GM19467 (cell line): ENCODE results near the gene GFI1.

Experiments
- ATAC-seq: cut with Tn5 transposase; IDR thresholded peaks from one replicate; pipeline ENCODE4 v1.9.1; 2021; ENCODE audit warnings: mild to moderate bottlenecking, moderate library complexity; ENCODE audit not compliant: unreplicated experiment

The GFI1 gene

GRCh38 chr1:92488832-92489231 lies 2.1 kb upstream of the GFI1 start:
- no peak for ATAC-seq

DNA sequence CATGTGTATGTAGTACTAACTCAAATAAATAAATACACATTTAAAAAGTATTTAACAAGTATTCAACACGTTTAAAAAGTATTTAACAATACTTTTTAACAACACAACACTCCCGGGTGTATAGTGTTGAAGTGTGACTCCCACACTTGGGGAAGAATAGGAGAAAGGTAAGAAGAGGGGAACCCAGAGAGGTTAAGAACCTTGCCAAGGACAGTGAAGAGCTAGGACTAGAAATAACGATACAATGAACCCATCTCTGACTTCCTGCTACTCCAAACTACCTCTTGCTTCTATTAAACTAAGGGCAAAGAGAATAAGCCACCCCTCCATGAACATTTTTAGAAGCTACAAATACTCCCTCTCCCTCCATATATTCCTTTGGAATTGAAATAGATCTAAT lies 1.7 kb upstream of the GFI1 start:
- ATAC-seq, result no peak

DNA sequence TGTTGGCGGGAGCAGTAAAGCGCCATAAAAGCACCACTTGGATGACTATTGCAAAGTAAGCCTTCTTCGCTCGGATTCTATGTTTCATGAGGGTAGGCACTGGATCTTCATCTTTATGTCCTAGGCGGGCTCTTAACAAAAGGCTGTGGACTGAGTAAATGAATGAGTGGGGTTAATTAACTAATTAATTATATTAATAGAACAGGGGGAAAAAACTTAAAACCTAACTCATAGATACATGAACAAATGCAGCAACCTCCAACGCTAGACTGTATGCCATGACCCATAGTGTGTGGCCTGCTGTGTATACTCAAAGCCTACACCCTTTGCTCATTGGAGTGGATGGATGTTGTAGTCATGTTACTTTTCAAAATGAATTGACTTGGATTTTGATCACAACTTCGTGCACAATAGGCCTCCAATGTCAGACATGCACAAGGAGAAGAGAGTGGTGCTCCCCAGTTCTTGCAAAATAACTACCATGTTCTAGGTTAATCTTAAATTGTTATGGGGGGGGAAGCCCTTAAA lies 417 bp upstream of the GFI1 start:
- ATAC-seq, result no peak

DNA sequence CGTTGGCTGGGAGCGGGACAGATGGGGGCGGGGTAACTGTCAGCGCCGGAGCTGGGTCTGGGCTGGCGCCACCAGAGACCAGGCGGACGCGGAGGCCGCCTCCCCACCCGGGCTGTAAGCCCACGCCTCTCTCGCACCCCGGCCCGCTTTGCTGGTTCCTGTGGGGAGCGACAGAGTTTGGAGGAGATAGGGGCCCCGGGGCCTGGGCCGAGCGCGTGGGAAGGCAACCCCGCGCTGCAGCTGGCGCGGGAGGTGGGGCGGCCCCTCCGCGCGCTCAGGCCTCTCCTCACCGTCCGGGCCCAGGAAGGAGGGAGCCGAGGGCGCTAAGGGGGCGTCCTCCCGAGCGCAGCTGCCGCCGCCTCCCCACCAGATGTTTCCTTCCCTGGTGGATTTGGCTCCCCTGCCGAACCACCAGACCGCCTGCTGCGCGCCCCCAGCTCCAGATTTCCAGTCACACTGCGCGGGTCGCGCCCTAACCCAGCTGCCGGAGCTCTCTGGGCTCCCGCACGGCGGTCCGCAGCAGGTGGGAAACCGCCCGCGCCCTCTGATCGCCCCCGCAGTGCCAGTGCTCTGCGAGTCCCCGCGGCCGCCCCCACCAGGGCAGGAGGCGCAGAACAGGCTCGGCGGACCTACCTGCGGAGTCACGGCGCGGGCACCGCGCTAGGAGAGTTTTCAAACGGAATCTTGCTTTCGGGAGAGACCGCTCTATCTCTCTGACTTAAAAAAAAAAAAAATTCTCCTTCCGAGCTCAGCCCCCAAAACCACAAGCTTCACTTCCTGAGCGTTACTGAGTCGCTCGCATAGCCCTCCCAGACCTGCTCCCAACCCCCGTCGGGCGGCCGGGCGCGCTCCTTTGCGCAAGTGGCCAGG lies 1.1 kb downstream of the GFI1 start:
- peak; percentile 44 for ATAC-seq

DNA sequence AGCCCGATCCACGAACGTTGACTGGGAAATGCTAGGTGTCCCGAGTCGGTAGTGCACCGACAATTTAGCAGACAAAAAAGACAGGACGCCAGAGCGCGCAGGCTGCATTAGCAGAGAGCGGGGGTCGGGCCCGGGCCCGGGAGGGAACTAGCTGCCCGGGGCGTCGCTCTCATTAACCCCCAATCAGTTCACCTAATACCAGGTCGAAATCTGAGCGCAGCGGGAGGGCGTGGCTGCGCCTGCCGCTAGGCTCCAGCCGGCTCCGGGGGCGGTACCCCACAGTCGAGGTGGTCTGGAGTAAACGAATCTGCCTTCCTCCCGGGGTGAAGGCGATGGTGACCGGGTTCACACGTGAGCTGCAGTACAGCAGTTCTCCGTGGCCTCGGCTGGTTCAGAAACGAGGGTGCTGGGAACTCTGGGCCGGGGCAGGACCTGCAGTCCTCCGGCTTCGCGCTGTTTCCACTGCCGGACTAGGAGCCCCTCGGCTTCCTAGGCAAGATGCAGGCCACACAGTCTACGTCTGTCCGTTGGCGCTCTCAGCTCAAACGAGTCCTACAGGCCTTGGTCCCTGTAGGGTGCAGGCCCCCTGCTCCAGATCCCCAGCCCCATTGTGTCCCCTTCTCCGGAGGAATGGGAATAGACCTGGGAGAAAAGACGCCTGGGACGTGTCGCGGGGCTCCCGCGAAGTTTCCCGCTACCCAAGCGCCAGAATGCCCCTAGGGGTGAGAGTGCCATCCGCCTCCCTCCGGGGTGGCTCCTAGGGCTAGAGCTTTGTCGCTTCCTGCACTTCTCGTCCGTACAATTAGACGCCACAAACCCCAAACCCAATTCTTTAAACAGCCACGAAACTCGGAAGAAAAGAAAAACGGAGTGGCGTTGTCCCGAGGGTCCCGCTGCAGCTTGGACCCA lies 2.0 kb downstream of the GFI1 start:
- peak; percentile 31 for ATAC-seq

- peak; percentile 13 for ATAC-seq
Measured at GRCh38 chr1:92483610-92484471, 2.9 kb downstream of the GFI1 start.

GRCh38 chr1:92482665-92483609 lies 3.8 kb downstream of the GFI1 start:
- ATAC-seq, result no peak

- ATAC-seq, result no peak
Measured at GRCh38 chr1:92481971-92482664, 4.6 kb downstream of the GFI1 start.

GRCh38 chr1:92481599-92481925 lies 5.2 kb downstream of the GFI1 start:
- ATAC-seq, result no peak

- no peak for ATAC-seq
Measured at GRCh38 chr1:92480813-92481598, 5.7 kb downstream of the GFI1 start.

DNA sequence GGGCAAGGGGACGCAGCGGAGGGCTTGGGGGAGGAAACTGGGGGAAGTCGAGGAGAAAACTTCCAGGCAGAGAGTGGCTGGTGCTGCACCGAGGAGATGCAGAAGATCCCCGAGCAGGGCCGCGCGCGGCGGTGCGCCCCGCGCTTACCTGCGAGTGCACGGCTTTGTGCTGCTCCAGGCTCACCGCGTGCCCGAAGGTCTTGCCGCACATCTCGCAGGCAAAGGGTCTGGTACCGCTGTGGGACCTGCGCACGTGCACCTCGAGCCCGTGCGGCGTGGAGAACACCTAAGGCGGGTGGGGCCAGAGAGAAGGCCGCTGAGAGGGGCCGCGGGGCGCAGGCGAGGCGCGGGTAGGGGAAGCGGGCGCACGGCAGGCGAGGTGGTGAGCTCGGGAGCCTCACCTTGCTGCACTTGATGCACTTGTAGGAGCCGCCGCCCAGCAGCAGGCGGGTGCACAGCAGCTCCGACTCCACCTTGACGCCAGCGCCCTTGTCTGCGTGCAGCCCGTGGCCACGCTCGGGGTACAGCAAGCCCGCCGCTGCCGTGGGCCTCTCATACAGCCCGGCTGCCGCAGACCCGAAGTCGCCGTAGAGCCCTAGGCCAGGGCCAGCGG lies 6.4 kb downstream of the GFI1 start:
- no peak for ATAC-seq

GRCh38 chr1:92479587-92479986 lies 7.1 kb downstream of the GFI1 start:
- ATAC-seq, result no peak

GRCh38 chr1:92478393-92478792 lies 8.3 kb downstream of the GFI1 start:
- no peak for ATAC-seq

DNA sequence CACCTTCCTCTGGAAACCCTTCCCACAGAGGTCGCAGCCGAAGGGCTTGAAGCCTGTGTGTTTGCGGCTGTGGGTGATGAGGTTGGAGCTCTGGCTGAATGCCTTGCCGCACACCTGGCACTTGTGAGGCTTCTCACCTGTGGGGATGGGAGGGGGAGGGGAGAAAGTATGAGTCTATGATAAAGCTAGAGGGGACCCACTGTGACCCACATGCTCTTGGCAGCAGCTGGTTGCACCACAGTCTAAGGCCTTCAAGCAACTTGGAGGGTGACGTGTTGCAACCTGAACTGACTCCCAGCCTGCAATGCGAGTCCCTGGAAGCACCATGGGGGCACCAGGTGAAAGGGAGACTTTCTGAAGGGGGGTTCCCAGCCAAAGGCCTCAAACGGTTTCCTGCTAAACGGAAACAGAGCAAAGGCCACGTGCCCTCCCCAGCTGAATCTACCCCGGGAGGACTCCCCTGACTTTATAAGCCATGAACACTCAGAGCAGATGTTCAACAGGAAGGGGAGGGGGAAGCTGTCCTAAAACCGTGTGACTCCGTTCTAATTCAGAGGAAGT lies 10.6 kb downstream of the GFI1 start:
- peak; percentile 46 for ATAC-seq

GRCh38 chr1:92475029-92475428 lies 11.7 kb downstream of the GFI1 start:
- no peak for ATAC-seq

GRCh38 chr1:92473781-92474495 lies 12.8 kb downstream of the GFI1 start:
- ATAC-seq, result peak; percentile 41

DNA sequence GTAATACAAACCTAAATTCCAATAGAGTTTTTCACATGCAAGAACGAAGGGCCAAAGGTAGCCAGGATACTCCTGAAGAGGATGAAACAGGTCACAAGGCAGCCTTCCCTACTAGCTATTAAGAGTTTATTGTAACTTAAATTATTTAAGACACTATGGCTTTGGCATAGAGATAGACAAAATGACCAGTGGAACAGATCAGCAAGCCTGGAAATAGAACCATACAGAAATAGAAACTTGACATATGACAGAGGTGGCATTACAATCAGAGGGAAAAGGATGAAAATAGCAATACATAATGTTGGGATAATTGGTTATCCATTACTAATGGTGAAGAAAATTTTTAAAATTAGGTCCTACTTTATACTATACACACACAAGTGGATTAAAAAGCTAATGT lies 16.5 kb downstream of the GFI1 start:
- no peak for ATAC-seq
